Tibial artery (tissue), 4 donors: ENCODE results near the gene PCTP.

Experiments
- DNase-seq, 2 donors: peaks; one replicate each; pipeline ENCODE4 v3.0.0-alpha.2; 2019
- H3K27ac ChIP-seq, 2 donors: fragments of 200-600 bp; sonication (generic) in 1 of 2; 1 replicate in 1 of 2; 2 replicates in 1 of 2; pipeline ENCODE4 v1.5.1; 2018 to 2019; ENCODE audit warnings: mild to moderate bottlenecking in 1 of 2
- H3K27me3 ChIP-seq, 2 donors: fragments of 200-600 bp; sonication (generic) in 1 of 2; one replicate each; pipeline versions ENCODE4 v1.5.1 to v1.6.0; 2016 to 2019
- H3K36me3 ChIP-seq, 3 donors: fragments of 200-600 bp; sonication (generic) in 2 of 3; one replicate each; pipeline ENCODE4 v1.5.1; 2016 to 2019; ENCODE audit warnings: mild to moderate bottlenecking in 2 of 3
- H3K4me1 ChIP-seq, 4 donors: fragments of 200-600 bp; sonication (generic) in 2 of 4; 1 replicate in 3 of 4; 2 replicates in 1 of 4; pipeline ENCODE4 v1.5.1; 2016 to 2019
- H3K4me3 ChIP-seq, 2 donors: fragments of 200-600 bp; sonication (generic) in 1 of 2; 1 replicate in 1 of 2; 2 replicates in 1 of 2; pipeline ENCODE4 v1.5.1; 2018 to 2019; ENCODE audit warnings: mild to moderate bottlenecking in 2 of 2
- H3K9me3 ChIP-seq, 3 donors: fragments of 200-600 bp; sonication (generic) in 1 of 3; one replicate each; pipeline ENCODE4 v1.5.1; 2016 to 2019
- intact Hi-C: fragments of 100-400 bp; cut with DNase I; formaldehyde crosslinking; loops from one replicate; pipeline ENCODE4 v1.15.0; 2023; ENCODE audit warnings: low total_unique reads
- TF ChIP-seq, protein P1 (sequence below), 2 experiments: fragments of 200-600 bp in 1 of 2; fragments of 450-650 bp in 1 of 2; IDR thresholded peaks; one replicate each; pipeline ENCODE4 v1.5.1; 2017 to 2019; ENCODE audit warnings: antibody characterized with exemption in 2 of 2, mild to moderate bottlenecking in 1 of 2, moderate library complexity in 1 of 2

Gene PCTP

DNA sequence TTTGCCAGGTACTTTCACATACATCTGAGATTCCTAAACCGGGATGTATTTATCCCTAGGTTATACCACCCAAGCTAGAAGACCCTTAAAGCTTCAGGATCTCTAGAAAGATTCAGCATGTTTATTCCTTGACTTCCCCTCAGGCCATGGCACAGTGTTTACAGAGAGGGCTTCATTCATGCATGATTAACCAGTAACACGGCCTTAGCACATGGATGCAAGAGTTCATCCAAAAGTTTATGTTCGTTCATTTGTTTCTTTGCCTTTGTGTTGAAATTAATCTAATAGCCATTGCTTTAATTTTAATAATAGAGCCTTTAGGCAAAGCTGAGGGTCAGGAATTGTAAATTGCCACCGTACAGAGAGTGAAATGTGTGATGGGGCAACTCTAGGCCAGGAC lies 13.8 kb downstream of the PCTP start:
- H3K4me1 ChIP-seq = peaks cover 0 to 7% (median 3%) of the 10 kb centered on the region in 4 donors
- intact Hi-C loops = loop anchor here (5.0 kb wide), 1 partner anchor 237 kb away; no protein-coding TSS in a partner anchor

DNA sequence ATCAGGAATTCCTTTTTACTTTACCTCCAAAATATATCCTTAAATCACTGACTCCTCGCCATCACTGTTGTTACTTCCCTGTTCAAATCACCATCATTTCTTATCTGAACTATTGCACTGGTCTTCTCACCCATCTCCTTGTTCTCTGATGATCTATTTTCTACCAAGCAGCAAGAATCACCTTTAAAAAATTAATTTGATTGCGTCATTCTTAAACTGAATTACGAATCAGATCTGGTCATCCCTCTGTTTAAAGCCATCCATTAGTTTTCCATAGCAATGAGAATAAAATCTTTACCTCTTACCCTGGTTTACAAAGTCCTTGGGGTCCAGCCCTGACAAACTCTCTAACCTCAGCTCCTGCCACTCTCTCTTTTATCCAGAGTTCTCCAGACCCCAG lies 14.6 kb downstream of the PCTP start:
- H3K27me3 ChIP-seq = no peaks in the 10 kb centered on the region
- H3K36me3 ChIP-seq = peaks cover 0 to 6% (median 0%) of the 10 kb centered on the region in 3 donors
- H3K4me1 ChIP-seq = peaks cover 0 to 8% (median 3%) of the 10 kb centered on the region in 4 donors
- intact Hi-C loops = loop anchor here (5.0 kb wide), 1 partner anchor 238 kb away; no protein-coding TSS in a partner anchor
- H3K9me3 ChIP-seq = no peaks in the 10 kb centered on the region
- H3K4me3 ChIP-seq = no peak overlapping the region
- no peak overlapping the region for H3K27ac ChIP-seq
- no peak for DNase-seq
- TF ChIP-seq, protein P1, sequence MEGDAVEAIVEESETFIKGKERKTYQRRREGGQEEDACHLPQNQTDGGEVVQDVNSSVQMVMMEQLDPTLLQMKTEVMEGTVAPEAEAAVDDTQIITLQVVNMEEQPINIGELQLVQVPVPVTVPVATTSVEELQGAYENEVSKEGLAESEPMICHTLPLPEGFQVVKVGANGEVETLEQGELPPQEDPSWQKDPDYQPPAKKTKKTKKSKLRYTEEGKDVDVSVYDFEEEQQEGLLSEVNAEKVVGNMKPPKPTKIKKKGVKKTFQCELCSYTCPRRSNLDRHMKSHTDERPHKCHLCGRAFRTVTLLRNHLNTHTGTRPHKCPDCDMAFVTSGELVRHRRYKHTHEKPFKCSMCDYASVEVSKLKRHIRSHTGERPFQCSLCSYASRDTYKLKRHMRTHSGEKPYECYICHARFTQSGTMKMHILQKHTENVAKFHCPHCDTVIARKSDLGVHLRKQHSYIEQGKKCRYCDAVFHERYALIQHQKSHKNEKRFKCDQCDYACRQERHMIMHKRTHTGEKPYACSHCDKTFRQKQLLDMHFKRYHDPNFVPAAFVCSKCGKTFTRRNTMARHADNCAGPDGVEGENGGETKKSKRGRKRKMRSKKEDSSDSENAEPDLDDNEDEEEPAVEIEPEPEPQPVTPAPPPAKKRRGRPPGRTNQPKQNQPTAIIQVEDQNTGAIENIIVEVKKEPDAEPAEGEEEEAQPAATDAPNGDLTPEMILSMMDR (IDR thresholded peaks at IDR 0.05) = no peak

More for the DNA sequence above, 13.8 kb downstream of the PCTP start:
- TF ChIP-seq, protein P1 (IDR thresholded peaks at IDR 0.05) = no peak
- Histone ChIP-seq H3K4me3 (no peak overlapping the region), H3K36me3 (peaks cover 0 to 6% (median 0%) of the 10 kb centered on the region in 3 donors), H3K27me3 (no peaks in the 10 kb centered on the region), H3K27ac (no peak overlapping the region), H3K9me3 (no peaks in the 10 kb centered on the region)
- no peak for DNase-seq

DNA sequence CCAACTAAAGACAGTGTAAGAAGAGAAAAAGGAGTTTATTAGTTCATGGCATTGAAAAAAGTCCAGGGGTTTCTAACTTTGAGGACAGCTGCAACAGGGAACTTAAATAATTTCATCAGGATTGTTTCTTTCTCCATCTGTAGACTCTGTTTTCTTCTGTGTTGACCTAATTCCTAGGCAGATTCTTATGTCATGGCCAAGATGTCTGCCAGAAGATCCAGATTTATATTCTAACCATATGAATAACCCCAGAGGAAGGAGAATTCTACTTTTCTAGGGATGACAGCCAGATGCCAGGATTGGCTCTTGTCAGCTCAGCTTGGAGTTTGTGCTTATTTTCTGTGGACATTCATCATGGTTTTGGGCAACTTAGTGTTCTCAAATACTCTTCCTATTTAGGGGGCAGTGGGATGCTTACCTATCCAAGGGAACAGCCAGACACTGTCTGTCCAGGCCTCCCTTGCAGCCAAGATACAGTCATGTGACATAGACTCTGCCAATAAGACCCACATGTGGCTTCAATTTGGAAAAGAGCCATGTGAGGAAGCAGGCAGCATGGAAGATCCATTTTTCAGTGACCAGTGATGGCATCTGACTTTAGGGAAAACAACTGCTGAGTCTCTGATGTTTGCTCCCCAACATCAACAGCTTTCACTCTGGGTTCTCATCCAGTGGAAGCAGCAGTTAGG lies 18.2 kb downstream of the PCTP start:
- Histone ChIP-seq H3K4me1 (peaks cover 0 to 3% (median 0%) of the 10 kb centered on the region in 4 donors), H3K36me3 (peaks cover 23 to 37% (median 33%) of the 10 kb centered on the region in 3 donors), H3K4me3 (no peak overlapping the region), H3K9me3 (no peaks in the 10 kb centered on the region), H3K27me3 (no peaks in the 10 kb centered on the region), H3K27ac (no peak overlapping the region)
- TF ChIP-seq, protein P1 (IDR thresholded peaks at IDR 0.05) = no peak
- intact Hi-C loops = loop anchor here (5.0 kb wide), 1 partner anchor 242 kb away; no protein-coding TSS in a partner anchor
- DNase-seq = no peak

DNA sequence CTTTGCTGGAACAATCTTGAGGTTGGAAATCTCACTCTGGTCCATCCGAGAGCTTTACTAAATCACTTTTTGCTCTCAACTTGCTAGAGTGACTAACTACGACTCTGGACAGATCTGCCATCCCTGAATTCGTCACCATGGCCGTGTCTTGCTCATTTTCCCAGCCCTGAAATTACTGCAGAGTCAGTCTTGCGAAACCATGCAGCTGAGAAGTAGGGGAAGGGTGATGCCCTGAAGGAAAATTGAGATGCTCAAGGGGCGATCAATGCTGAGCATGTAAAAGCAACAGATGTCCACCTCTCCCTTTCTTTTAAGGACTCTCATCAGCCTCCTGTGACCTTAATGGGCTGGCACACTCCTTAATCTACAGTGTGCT lies 18.8 kb downstream of the PCTP start:
- intact Hi-C loops = loop anchor here (5.0 kb wide), 1 partner anchor 242 kb away; no protein-coding TSS in a partner anchor
- H3K36me3 ChIP-seq = peaks cover 24 to 43% (median 36%) of the 10 kb centered on the region in 3 donors
- TF ChIP-seq, protein P1 (IDR thresholded peaks at IDR 0.05) = no peak
- H3K9me3 ChIP-seq = no peaks in the 10 kb centered on the region
- H3K27me3 ChIP-seq = no peaks in the 10 kb centered on the region
- no peak overlapping the region for H3K27ac ChIP-seq
- no peak overlapping the region for H3K4me3 ChIP-seq
- peaks cover 0 to 3% (median 0%) of the 10 kb centered on the region in 4 donors for H3K4me1 ChIP-seq
- peak in 1 of 2 donors; percentile 44 for DNase-seq

DNA sequence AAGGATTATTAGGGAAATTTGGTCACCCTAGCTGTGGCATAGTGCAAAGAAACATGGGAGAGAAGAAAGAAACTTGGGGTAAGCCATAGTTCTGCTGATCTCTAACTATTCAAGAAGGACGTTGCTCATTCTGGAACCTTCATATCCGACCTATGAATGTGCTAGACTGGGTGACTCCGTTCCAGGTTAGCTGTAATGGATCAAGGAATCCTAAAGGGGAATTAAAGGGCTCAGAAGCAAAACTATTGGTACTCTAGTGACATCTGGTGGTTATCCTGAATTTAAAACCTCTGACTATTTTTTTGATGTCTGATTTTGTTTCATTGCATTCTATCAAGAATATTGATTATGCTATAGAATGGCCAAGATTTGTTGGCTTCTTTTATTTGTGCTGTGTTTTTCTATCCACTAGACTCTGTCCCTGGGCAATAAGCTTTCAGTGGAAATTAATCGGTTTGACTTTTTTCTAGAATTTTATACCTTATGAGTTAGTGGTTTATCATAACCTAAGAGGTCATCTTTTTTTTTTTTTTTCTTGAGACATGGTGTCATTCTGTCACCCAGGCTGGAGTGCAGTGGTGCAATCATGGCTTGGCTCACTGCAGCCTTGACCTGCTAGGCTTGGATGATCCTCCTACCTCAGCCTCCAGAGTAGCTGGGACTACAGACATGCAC lies 19.5 kb downstream of the PCTP start:
- H3K4me1 ChIP-seq = peaks cover 0 to 3% (median 0%) of the 10 kb centered on the region in 4 donors
- peaks cover 31 to 50% (median 43%) of the 10 kb centered on the region in 3 donors for H3K36me3 ChIP-seq
- DNase-seq = no peak
- no peaks in the 10 kb centered on the region for H3K27me3 ChIP-seq
- no peak overlapping the region for H3K27ac ChIP-seq
- no peaks in the 10 kb centered on the region for H3K9me3 ChIP-seq
- no peak overlapping the region for H3K4me3 ChIP-seq
- TF ChIP-seq, protein P1 (IDR thresholded peaks at IDR 0.05) = peak; percentile 49 to 69
- intact Hi-C loops = no loop called here
